Gastroesophageal sphincter (tissue), 3 donors: ENCODE measurements around the gene C11orf52.

Experiments used
- EP300 ChIP-seq: sonication (generic); formaldehyde crosslinking; IDR thresholded peaks from one replicate; pipeline ENCODE4 v1.6.1; 2017; ENCODE audit warnings: antibody characterized with exemption, mild to moderate bottlenecking
- POLR2A ChIP-seq, 2 donors: fragments of 450-650 bp; IDR thresholded peaks; one replicate each; pipeline ENCODE4 v1.6.1; 2017; ENCODE audit warnings: antibody characterized with exemption in 2 of 2, mild to moderate bottlenecking in 2 of 2, moderate library complexity in 1 of 2
- POLR2AphosphoS5 ChIP-seq: sonication (generic); formaldehyde crosslinking; IDR thresholded peaks from one replicate; pipeline ENCODE4 v1.6.1; 2017; ENCODE audit warnings: antibody characterized with exemption
- TF ChIP-seq, protein P1 (sequence below), 4 experiments: fragments of 200-600 bp in 2 of 4; fragments of 450-650 bp in 2 of 4; sonication (generic) in 1 of 4; IDR thresholded peaks; one replicate each; pipeline ENCODE4 v1.5.1; 2017 to 2019; ENCODE audit warnings: antibody characterized with exemption in 4 of 4, mild to moderate bottlenecking in 2 of 4, moderate library complexity in 2 of 4

- TF ChIP-seq, protein P1, sequence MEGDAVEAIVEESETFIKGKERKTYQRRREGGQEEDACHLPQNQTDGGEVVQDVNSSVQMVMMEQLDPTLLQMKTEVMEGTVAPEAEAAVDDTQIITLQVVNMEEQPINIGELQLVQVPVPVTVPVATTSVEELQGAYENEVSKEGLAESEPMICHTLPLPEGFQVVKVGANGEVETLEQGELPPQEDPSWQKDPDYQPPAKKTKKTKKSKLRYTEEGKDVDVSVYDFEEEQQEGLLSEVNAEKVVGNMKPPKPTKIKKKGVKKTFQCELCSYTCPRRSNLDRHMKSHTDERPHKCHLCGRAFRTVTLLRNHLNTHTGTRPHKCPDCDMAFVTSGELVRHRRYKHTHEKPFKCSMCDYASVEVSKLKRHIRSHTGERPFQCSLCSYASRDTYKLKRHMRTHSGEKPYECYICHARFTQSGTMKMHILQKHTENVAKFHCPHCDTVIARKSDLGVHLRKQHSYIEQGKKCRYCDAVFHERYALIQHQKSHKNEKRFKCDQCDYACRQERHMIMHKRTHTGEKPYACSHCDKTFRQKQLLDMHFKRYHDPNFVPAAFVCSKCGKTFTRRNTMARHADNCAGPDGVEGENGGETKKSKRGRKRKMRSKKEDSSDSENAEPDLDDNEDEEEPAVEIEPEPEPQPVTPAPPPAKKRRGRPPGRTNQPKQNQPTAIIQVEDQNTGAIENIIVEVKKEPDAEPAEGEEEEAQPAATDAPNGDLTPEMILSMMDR (IDR thresholded peaks at IDR 0.05): no peak
- no peak for TF ChIP-seq POLR2AphosphoS5
- TF ChIP-seq EP300: no peak
- no peak for TF ChIP-seq POLR2A (IDR thresholded peaks at IDR 0.05)
Observed at GRCh38 chr11:111879637-111879960, 39.1 kb upstream of the C11orf52 start.
